ENCODE results near the gene PSMC2.

Gene PSMC2

DNA sequence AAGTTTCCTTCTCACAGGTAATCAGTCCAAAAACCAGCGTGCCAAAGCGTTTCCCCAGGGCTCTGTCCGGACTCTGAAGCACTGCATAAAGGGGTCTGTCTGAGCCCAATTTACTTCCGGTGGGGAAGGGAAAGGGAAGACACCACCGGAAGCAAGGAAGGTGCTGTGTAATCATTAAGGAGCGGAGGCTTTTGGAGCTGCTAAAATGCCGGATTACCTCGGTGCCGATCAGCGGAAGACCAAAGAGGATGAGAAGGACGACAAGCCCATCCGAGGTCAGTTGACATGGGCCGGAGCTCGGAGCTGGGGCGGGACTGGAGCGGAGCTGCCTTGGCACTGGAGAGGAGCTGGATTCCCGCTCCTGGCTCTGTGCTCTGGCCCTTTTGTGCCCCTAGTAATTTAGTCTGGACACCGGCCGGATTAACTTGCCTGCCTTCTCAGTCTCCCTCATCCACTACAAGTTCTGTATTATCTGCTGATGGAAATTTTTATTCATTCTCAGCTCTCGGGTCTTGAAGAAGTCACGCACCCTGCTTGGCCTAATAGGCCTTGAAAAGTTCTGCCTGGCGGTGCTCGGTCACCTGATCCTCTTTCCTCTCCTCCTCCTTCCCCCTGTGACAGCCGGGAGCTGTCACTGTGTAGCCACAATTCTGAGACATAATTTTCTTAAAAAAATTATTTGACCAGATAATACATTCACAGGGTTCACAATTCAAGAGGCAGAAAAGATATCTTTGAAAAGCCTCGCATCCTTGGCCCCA lies at the start of gene PSMC2:
PSMC2 (plus strand) TSS at position 137 of the 761 bp plus-strand sequence; CDS start at position 206, 69 bp downstream.
- DNase-seq (ENCODE audit: low spot score) (peak; percentile 85), FAIRE-seq (peak; percentile 58)

DNA sequence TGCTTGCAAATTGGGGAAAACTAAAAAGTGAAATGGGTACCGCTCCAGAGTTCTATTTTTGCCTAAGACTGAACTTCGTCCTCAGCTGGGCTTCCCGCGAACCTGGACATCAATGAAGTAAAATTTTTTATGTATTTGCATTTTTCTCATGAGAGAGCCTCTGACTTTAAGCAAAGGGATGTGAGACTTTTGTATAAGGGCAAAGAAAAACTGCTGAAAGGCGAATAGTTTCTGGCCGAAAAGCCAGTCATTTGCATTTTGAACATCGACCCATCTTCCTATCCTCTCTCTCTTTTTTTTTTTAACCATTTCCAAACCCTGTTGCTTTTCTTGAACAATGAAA lies 49.6 kb upstream of the PSMC2 start:
- FAIRE-seq (no peak), DNase-seq (ENCODE audit: low spot score) (no peak)

DNA sequence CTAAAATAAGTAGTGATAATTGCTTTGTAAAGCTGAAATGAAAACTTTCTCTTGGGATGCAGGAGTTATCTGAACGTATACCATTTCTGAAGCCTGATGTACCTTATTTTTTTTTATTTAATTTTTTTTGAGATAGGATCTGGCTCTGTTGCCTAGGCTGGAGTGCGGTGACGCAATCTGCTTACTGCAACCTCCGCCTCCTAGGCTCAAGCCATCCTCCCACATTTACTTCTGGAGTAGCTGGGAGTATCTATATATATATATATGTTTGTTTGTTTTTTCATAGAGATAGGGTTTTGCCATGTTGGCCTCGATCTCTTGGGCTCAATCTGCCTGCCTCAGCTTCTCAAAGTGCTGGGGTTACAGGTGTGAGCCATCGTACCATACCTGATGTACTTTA lies 47.8 kb upstream of the PSMC2 start:
- FAIRE-seq (no peak), DNase-seq (ENCODE audit: low spot score) (no peak)

DNA sequence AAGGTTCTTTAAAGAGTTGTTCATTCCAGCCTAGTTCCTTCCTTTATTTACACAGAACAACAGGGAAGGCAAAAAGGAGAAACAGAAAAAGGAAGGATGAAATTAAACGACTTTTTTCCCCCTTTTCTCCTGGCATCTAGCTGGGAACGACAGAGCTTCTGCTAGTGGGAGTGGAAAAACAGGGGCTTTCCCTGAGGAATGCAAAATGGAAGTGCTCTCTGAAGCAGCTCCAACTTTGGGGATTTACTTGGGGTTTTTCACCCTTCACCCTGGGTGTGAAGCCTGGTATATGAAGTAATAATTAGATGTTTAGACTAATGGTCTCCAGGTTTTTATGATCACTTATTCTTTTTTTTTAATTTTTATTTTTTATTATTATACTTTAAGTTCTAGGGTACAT lies 46.0 kb upstream of the PSMC2 start:
- FAIRE-seq = no peak

DNA sequence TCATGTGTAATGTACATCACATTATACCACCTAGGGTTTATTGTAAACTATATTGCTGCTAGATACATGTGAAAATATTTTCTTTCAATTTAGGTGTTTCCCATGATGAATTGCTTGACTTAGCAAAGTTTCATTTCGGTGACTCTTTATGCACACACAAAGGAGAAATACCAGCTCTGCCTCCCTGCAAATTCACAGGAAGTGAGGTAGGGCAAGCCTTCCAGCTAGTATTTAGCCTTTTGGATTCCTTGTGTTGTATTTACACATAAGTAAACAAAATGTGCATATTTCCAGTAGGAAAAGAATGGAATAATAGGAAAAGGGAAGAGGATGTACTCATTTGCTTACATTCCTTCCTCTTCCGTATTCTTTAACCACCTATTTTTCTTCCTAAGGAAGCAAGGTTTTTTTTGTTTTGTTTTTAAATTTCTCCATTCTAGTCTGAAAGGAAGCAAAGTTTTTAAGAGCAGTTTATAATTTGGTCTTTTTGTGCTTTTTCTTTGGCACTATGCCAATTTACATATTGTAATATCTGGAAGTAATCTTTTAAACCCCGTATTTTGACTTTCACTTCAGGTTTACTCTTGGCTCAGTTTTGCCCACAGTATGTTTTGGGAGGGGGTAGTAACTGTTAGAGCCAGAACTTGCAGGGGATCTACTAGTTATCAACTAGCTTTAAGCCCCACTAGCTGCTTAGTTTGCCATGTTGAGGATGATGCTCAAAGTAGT lies 39.8 kb upstream of the PSMC2 start:
- DNase-seq (ENCODE audit: low spot score) (no peak), FAIRE-seq (no peak)

More for the DNA sequence above, 46.0 kb upstream of the PSMC2 start:
- no peak for DNase-seq (ENCODE audit: low spot score)

DNA sequence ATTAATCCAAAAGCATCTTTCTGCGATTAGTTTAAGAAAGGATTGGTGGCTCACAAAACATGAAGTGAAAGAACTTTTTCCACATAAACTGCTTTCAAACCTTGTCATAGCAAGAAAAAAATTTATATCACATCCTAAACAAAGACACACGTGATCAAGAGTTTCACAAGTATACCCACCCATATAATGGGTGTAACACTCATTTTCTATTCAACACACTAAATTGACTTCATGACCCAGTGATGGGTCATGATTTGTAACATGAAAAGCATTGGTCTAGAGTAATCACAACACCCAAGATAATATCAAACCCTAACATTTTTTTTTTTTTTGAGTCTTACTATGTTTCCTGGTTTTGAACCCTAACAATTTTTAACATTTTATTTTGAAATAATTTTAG lies 32.6 kb upstream of the PSMC2 start:
- FAIRE-seq (no peak), DNase-seq (ENCODE audit: low spot score) (no peak)

DNA sequence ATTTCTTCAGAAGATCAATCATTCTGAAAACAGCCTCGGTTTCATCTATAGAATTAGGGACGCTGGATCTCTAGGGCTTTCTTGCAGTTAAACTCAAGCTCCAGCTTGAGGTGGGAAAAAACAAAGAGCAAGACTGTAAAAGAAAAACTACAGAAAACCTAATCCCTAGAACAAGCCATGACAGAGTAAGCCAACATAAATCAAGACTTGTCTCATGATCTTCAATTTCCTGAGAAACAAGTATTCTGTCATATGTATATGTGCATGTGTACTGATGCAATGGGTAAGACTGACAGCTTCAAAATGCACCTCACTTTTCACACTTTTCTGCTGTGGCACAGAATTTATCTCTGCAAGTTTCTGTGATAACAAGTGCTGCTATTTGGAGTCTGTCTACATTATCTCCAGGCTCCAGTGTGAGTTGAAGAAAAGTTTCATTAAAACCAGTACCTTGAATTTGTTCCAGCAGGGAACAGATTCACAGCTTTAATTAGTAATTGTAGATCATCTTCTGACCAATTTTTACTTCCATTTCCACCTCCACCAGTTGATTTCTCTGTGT lies 31.0 kb upstream of the PSMC2 start:
- FAIRE-seq (no peak), DNase-seq (ENCODE audit: low spot score) (no peak)

DNA sequence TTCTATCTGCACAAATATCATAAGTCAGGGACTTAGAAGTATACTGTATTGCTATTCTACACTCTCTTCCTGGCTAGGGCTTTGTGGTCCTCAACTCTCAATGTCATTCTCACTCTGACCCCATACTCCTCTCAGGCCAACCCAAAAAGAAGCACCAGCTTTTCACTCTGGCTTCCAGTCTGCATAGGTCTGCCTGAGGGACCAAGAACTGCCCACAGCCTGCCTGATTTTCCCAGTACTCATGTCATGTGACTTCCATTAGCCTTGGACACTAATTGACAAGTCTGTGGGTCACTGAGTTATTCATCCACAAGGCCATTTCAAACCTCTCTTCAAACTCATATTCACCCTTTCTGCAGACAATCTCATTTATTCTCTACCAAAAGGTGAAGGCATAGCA lies 30.4 kb upstream of the PSMC2 start:
- DNase-seq (ENCODE audit: low spot score) = no peak
- no peak for FAIRE-seq

DNA sequence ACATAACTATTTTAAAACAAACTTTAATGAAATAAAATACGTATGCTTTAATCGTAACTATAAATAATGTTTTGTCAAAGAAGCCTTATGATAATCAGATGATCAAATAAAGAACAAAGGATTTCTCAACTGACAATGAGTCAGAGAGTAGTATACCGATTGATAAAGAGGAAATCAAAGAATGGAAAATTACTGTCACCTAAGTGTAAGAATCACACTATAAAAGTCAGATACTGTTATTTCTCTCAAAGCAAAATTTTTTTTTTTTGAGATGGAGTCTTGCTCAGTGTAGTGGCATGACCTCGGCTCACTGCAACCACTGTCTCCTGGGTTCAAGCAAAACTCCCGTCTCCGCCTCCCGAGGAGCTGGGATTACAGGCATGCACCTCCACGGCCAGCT lies 21.7 kb upstream of the PSMC2 start:
- DNase-seq (ENCODE audit: low spot score) = no peak

DNA sequence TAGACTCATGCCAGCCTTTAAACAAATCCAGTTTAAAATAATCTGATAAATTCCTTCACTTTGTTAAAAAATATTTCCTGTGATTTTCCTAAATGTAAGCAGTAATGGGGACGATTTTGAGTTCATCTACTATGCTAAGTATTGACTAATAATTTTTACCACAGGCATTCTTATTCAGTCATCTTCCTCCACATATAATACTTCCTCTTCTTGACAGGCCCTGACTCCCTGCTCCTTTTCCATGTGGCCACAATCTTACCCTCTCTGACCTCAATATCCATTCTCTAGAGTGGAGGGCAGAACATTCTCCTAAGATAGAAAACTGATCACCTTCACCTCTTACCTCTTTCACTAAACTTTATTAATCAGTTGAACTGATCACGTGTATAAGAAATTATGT lies 10.7 kb upstream of the PSMC2 start:
- FAIRE-seq = no peak
- DNase-seq (ENCODE audit: low spot score) = no peak

More for the DNA sequence above, 21.7 kb upstream of the PSMC2 start:
- FAIRE-seq = peak; percentile 55

DNA sequence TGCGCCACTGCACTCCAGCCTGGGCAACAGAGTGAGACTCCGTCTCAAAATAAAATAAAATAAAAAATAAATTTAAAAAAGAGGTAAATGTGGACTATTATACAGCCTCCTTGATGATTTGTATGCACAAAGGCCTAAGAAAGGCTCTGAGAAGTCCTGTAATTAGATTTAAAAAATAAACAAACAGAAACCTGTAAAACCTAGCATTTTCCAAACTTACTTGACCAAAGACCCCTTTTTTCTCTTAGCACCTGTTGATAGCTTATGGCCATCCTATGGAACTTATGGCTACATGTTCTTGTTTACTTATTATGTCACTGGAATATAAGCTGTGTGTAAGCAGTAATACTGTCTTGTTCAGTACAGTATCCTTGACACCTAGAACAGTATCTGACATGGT lies 8.6 kb upstream of the PSMC2 start:
- no peak for DNase-seq (ENCODE audit: low spot score)
- no peak for FAIRE-seq

DNA sequence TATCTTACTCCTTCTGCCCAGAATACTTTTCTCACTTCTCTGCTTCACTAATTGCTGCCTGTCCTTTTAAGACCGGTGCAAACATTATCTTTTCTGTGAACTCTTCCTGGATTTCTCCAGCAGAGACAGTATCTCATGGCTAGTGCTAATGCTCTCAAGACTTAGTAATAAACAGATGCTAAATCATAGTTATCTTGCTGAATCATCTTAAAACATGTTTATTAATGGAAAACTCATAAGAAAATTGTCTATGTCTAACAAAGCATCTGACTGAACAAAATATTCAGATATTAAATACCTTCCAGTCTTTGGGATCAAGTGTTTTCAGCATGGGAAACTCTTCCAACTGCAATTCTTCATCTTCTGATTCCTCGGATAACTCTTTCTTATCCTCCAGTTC lies 6.0 kb upstream of the PSMC2 start:
- no peak for DNase-seq (ENCODE audit: low spot score)
- FAIRE-seq = no peak

DNA sequence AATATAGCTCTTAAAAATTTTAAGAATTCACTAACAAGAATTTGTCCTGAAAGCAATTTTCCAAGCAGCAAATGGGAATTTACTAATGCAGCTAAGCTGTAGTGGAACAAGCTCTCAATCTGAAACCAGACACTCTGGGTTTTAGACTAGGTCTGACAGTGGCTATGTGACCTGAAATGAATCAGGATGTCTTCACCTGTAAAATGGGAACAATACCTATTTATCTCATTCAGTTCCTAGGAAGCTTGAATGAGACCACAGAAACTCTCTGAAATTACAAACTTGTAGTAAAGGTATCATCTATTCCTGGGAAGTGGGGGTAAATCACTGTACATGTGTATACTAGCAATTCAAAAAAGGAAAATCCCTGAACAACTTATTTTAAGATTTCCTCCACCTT lies 4.1 kb upstream of the PSMC2 start:
- DNase-seq (ENCODE audit: low spot score) (no peak), FAIRE-seq (no peak)

DNA sequence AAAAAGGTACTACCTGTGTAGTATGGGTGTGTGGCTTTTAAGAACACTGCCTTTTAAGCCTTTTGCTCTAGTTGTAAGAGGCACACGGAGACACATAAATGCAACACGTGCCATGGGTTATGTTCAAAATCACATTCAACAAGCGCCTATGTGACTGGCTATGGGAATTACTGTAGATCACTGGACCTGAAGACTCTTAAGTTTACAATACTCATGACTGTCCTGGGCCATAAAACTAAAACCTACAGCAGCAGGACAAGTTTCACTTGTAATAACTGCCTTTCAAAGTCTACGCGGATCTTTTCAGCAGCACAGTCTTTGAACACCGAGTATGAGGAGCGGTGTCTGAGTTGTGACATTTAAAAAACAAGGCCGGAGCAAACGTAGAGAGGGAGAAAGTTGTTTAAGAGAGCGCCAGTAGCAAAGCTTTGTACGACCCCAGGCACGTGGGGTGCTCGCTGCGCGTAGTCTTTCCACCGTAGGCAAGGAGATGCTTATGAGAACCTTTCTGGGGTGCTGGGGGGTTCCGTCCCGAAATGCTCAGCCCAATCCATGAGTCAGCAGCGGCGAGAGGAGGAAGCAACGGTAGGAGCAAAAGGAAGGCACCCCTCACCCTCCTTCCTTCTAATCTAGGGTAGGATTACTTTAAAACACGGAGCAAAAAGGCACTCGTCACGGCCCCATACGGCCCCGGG lies 3.5 kb upstream of the PSMC2 start:
- DNase-seq (ENCODE audit: low spot score) (no peak), FAIRE-seq (no peak)

DNA sequence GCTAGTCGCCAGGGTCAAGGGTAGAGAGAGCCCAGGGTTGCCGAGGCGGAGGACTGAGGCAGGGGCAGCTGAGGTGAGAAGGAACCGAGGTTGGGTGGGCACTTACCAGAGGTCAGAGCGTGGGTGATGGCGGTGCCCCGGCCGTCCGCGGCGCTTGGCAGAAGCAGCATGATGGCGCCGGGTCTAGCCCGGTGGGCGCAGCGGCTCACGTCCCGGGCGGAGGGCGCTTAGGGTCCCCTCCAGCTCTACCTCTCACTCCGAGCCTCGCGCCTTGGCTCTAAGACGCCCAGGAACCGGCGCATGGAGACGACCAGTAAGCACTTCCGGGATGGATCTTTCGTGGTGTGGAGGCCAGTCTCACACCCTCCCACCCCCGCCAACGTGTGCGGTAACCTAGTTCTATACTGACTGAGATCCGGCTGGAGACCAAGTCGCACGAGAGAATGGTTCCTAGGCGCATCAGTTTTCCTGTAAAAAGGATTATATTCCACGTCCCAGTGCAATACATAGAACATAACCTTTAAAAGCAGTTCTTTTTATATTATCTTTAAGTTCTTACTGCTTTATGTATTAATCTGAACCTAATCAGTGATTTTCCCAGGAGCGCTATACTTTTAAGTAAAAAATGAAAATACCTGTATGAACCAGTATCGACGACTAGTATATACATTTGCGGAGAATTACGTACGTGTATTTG lies 2.8 kb upstream of the PSMC2 start, which contains the start of gene DNAJC2:
DNAJC2 (minus strand) TSS at position 315 of the 697 bp plus-strand sequence; CDS start at position 170, 145 bp downstream.
- FAIRE-seq (peak; percentile 67), DNase-seq (ENCODE audit: low spot score) (peak; percentile 91)

DNA sequence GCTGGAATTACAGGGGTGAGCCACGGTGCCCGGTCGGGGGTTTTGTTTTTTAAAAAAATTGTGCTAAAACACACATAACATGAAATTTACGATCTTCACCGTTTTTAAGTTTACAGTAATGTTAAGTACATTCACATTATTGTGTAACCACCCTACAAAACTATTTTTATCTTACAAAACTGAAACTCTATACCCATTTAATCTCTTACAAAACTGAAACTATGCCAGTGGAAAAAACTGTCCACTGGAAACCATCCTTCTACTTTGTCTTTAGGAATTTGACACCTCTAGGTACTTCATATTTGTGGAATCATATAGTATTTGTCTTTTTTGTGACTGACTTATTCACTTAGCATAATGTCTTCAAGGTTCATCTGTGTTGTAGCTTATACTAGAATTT lies 1.0 kb upstream of the PSMC2 start:
- FAIRE-seq (no peak), DNase-seq (ENCODE audit: low spot score) (no peak)

DNA sequence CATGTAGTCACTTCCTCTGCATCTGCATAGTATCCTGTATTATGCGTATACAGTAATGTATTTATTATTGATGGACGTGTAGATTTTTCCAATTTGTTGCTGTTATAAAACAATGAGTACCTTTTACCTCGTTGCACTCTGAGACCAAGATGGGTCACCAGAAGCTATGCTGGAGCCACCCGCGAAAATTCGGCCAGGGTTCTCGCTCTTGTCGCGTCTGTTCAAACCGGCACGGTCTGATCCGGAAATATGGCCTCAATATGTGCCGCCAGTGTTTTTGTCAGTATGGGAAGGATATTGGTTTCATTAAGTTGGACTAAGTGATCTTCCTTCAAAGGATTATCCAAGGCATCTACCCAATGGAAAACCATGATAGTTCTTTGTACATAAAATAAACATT lies 1.0 kb downstream of the PSMC2 start:
- FAIRE-seq = no peak
- no peak for DNase-seq (ENCODE audit: low spot score)

DNA sequence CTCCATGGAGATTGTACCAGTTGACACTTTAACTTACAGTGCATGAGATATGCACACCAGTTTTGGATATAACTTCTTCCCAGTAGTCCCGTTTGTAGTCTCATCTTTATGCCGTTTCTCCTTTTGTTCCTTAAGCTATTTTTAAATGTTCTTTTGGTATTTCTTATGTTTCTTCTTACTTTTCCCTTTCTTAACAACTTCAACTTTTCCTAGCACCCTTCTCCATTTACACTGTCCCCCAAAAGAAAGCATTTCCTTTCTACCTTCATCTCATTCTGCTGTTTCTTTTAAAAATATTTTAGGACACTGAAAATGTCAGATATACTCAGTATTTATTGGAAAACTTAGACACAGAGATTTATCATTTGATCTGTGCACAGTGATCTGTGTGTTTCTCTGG lies 1.5 kb downstream of the PSMC2 start:
- FAIRE-seq = no peak
- no peak for DNase-seq (ENCODE audit: low spot score)

DNA sequence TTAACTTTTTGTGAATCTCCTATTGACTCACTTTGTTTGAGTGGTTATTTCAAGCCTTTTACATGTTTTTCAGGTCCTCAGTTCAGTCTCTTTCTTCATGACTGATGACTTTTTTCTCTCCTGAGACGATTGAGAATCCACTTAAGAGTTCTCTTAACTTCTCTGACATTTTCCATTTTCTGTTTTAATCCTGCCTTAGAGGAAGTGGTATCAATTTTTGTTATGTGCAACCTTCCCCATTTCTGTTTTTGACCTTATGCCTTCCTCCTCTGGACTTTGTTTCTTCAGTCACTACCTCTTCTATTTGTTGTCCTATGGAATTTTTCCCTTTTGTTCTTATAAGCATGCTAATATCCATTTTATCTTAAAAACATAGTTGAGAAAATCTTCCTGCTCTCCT lies 2.4 kb downstream of the PSMC2 start:
- no peak for DNase-seq (ENCODE audit: low spot score)
- no peak for FAIRE-seq

DNA sequence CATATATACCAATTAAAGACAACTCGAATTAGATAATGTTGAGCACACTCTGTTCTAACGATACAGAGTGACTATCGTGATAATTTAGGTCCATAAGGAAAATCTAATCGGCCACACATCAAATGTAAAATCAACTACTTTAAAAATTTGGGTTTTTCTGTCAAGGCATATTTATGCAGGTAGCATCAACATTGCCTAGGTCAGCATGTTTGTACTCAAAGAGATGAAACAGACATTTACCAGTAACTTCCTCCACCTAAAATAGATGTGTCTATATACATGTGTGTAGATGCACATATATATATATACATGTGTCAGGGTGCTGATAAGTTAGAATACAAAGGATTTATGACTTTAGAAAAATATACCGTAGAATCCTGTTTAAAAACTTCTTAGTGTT lies 22.0 kb downstream of the PSMC2 start:
- no peak for FAIRE-seq
- no peak for DNase-seq (ENCODE audit: low spot score)

DNA sequence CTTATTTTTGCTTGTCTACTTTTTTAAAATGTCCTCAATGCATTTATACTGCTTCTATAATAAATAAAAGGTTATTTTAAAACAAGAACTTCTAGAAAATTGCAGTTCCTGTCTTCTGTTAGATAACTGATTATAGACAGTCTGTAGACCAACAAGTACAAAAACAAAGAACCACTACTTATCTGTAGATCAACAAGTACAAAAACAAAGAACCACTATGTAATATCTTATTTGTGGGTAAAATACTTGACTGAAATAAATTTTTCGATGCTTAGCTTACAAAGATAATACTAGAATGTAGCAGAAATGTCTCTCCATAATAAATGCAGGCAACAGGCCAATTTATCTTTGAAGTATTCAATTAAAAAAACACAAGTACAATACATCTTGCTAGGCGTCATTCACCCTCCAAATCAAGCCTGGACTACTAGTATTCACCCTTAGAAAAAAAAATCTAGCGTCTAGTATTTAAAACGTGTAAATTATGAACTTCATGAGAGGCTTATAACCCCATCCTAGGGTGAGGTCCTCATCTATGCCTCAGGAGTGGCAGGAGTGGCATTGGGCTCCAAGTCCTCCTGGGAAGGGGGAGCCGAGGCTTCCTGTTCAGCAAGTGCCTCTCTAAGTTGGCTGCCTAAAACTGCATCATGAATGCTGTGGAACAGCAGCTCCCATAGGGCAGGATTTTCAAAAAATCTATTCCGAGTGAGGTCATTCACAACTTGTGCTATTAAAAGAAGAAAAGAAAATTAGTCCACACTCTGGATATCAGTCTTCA lies 26.6 kb downstream of the PSMC2 start:
- FAIRE-seq = no peak
- no peak for DNase-seq (ENCODE audit: low spot score)
